Liver (tissue), 9 donors: ENCODE data around the gene APOL6. TPM values are rescaled to one million over a fixed set of nuclear protein-coding genes. Genes with fewer than 3 reads are reported as not detected.

Experiments
- DNase-seq: peaks from one replicate; pipeline ENCODE4 v3.0.0-alpha.2; 2017; ENCODE audit warnings: low spot score
- H3K27ac ChIP-seq, 2 donors: one replicate each; pipeline ENCODE4 v1.7.0; 2013; ENCODE audit warnings: inconsistent platforms in 2 of 2, low read length in 2 of 2, control low read depth in 1 of 2, low read depth in 1 of 2, mild to moderate bottlenecking in 1 of 2
- H3K27me3 ChIP-seq, 4 donors: one replicate each; pipeline versions ENCODE4 v1.6.1 to v1.7.0; 2013; ENCODE audit warnings: low read length in 3 of 4, inconsistent platforms in 1 of 4, mild to moderate bottlenecking in 1 of 4, moderate library complexity in 1 of 4; ENCODE audit not compliant: control insufficient read depth in 4 of 4, insufficient read depth in 4 of 4
- H3K36me3 ChIP-seq, 4 donors: one replicate each; pipeline versions ENCODE4 v1.6.1 to v1.7.0; 2013; ENCODE audit warnings: low read length in 3 of 4, mild to moderate bottlenecking in 3 of 4, low read depth in 1 of 4, moderate library complexity in 1 of 4; ENCODE audit not compliant: control insufficient read depth in 4 of 4, insufficient read depth in 3 of 4
- H3K4me1 ChIP-seq, 4 donors: one replicate each; pipeline versions ENCODE4 v1.6.1 to v1.7.0; 2013; ENCODE audit warnings: low read length in 3 of 4, mild to moderate bottlenecking in 3 of 4, moderate library complexity in 1 of 4; ENCODE audit not compliant: control insufficient read depth in 4 of 4, insufficient read depth in 4 of 4
- H3K4me3 ChIP-seq, 3 donors: one replicate each; pipeline versions ENCODE4 v1.6.1 to v1.7.0; 2013; ENCODE audit warnings: low read length in 3 of 3, control low read depth in 1 of 3, low read depth in 1 of 3, mild to moderate bottlenecking in 1 of 3
- H3K9ac ChIP-seq, 2 donors: one replicate each; pipeline ENCODE4 v1.7.0; 2013; ENCODE audit warnings: low read length in 2 of 2, mild to moderate bottlenecking in 2 of 2, moderate library complexity in 2 of 2, control low read depth in 1 of 2, low read depth in 1 of 2
- H3K9me3 ChIP-seq, 4 donors: one replicate each; pipeline versions ENCODE4 v1.6.1 to v1.7.0; 2013; ENCODE audit warnings: low read length in 3 of 4; ENCODE audit not compliant: control insufficient read depth in 4 of 4
- ATF3 ChIP-seq: IDR thresholded peaks from 2 replicates; pipeline ENCODE4 v1.6.1; 2016; ENCODE audit warnings: antibody characterized with exemption
- CTCF ChIP-seq: fragments of 150-350 bp; IDR thresholded peaks from 2 replicates; pipeline ENCODE4 v1.5.1; 2017; ENCODE audit warnings: improper control_type of control experiment, low read depth, low read length; ENCODE audit not compliant: missing input control
- EGR1 ChIP-seq, 2 donors: IDR thresholded peaks; 2 replicates each; pipeline ENCODE4 v1.6.1; 2016 to 2018; ENCODE audit warnings: antibody characterized with exemption in 2 of 2, low read depth in 2 of 2
- FOXA1 ChIP-seq: IDR thresholded peaks from 2 replicates; pipeline ENCODE4 v1.6.1; 2016; ENCODE audit warnings: antibody characterized with exemption
- GABPA ChIP-seq, 2 donors: IDR thresholded peaks in 1 of 2; conservative IDR thresholded peaks in 1 of 2; 2 replicates each; pipeline ENCODE4 v1.6.1; 2016; ENCODE audit warnings: antibody characterized with exemption in 2 of 2, mild to moderate bottlenecking in 1 of 2, moderate library complexity in 1 of 2
- HNF4A ChIP-seq, 2 donors: conservative IDR thresholded peaks; 2 replicates each; pipeline ENCODE4 v1.6.1; 2016; ENCODE audit warnings: antibody characterized with exemption in 2 of 2, mild to moderate bottlenecking in 2 of 2
- HNF4G ChIP-seq: IDR thresholded peaks from 2 replicates; pipeline ENCODE4 v1.6.1; 2016; ENCODE audit warnings: antibody characterized with exemption
- JUND ChIP-seq, 2 donors: IDR thresholded peaks; 2 replicates each; pipeline ENCODE4 v1.6.1; 2016; ENCODE audit warnings: antibody characterized with exemption in 2 of 2
- NR2F2 ChIP-seq: IDR thresholded peaks from 2 replicates; pipeline ENCODE4 v1.6.1; 2016; ENCODE audit warnings: antibody characterized with exemption
- RAD21 ChIP-seq, 2 donors: IDR thresholded peaks; 2 replicates each; pipeline ENCODE4 v1.6.1; 2016; ENCODE audit warnings: antibody characterized with exemption in 2 of 2, mild to moderate bottlenecking in 2 of 2
- REST ChIP-seq: IDR thresholded peaks from 2 replicates; pipeline ENCODE4 v1.6.1; 2016; ENCODE audit warnings: antibody characterized with exemption, mild to moderate bottlenecking
- RXRA ChIP-seq, 2 donors: IDR thresholded peaks; 2 replicates each; pipeline ENCODE4 v1.6.1; 2017 to 2018; ENCODE audit warnings: antibody characterized with exemption in 2 of 2, mild to moderate bottlenecking in 1 of 2
- SP1 ChIP-seq: IDR thresholded peaks from 2 replicates; pipeline ENCODE4 v1.6.1; 2018; ENCODE audit warnings: antibody characterized with exemption, mild to moderate bottlenecking
- TAF1 ChIP-seq: conservative IDR thresholded peaks from 2 replicates; pipeline ENCODE4 v1.6.1; 2016; ENCODE audit warnings: antibody characterized with exemption, mild to moderate bottlenecking
- YY1 ChIP-seq: IDR thresholded peaks from 2 replicates; pipeline ENCODE4 v1.6.1; 2016; ENCODE audit warnings: antibody characterized with exemption, mild to moderate bottlenecking
- ZBTB33 ChIP-seq: IDR thresholded peaks from 2 replicates; pipeline ENCODE4 v1.6.1; 2016; ENCODE audit warnings: antibody characterized with exemption
- WGBS: extraction: QIAGEN DNeasy Blood & Tissue Kit; methylation state at CpG from one replicate; pipeline ENCODE4 v1.1.7; 2013; 5-methylcytosine and 5-hydroxymethylcytosine counted together
- polyA plus RNA-seq, 2 donors: library from polyadenylated mRNA; stranded (reverse) in 1 of 2; unstranded in 1 of 2; fragments of 200-250 nt in 1 of 2; fragments of >200 nt in 1 of 2; fragmentation: Nextera tagmentation in 1 of 2; extraction: Ambion mirVana in 1 of 2; gene quantifications; one replicate each; pipeline versions ENCODE4 v1.2.1 to v1.2.3, GENCODE V29; 2013 to 2015
- total RNA-seq, 2 donors: library from RNA; depleted of rRNA; stranded (reverse); fragments of >200 nt; gene quantifications; one replicate each; pipeline ENCODE4 v1.2.3, GENCODE V29; 2014
- donor health status: healthy.
- donor health status: healthy.
- donor health status: healthy.
- donor health status: healthy.
- donor health status: healthy.

The APOL6 gene
- total and polyA plus RNA-seq, 4 donors = 10.3 to 80.1 (median 17.3) TPM

GRCh38 chr22:35633520-35633919, 14.7 kb upstream of the APOL6 start:
- WGBS = 86% methylated on average over 18 of the region's 18 CpGs
- Histone ChIP-seq H3K27me3 (no peaks in the 10 kb centered on the region), H3K9me3 (no peaks in the 10 kb centered on the region), H3K36me3 (no peaks in the 10 kb centered on the region), H3K4me1 (peaks cover 0 to under 1% (median 0%) of the 10 kb centered on the region in 4 donors), H3K4me3 (no peak overlapping the region), H3K27ac (no peak overlapping the region), H3K9ac (no peak overlapping the region)
- DNase-seq = no peak
- TF ChIP-seq JUND (IDR thresholded peaks at IDR 0.05) = no peak
- no peak for TF ChIP-seq HNF4G
- TF ChIP-seq NR2F2 = no peak
- no peak for TF ChIP-seq SP1
- no peak for TF ChIP-seq ZBTB33
- TF ChIP-seq CTCF = no peak
- no peak for TF ChIP-seq GABPA (IDR thresholded peaks at IDR 0.05 in 1 of 2, conservative IDR thresholded peaks at IDR 0.05 in 1 of 2)
- no peak for TF ChIP-seq ATF3
- no peak for TF ChIP-seq REST
- no peak for TF ChIP-seq RAD21 (IDR thresholded peaks at IDR 0.05)
- no peak for TF ChIP-seq FOXA1
- no peak for TF ChIP-seq EGR1 (IDR thresholded peaks at IDR 0.05; ENCODE audit: low read depth in 2 of 2)
- TF ChIP-seq YY1 = no peak
- TF ChIP-seq TAF1 = no peak
- no peak for TF ChIP-seq RXRA (IDR thresholded peaks at IDR 0.05)

GRCh38 chr22:35634015-35634414, 14.2 kb upstream of the APOL6 start:
- no peaks in the 10 kb centered on the region for H3K27me3 ChIP-seq
- TF ChIP-seq HNF4A (conservative IDR thresholded peaks at IDR 0.05) (no peak), YY1 (no peak), REST (no peak)
- no peak overlapping the region for H3K27ac ChIP-seq
- WGBS = 84% methylated on average over 5 of the region's 5 CpGs
- no peaks in the 10 kb centered on the region for H3K9me3 ChIP-seq
- no peak for DNase-seq
- H3K9ac ChIP-seq = no peak overlapping the region
- no peak overlapping the region for H3K4me3 ChIP-seq
- H3K4me1 ChIP-seq = peaks cover 0 to 3% (median 0%) of the 10 kb centered on the region in 4 donors
- H3K36me3 ChIP-seq = no peaks in the 10 kb centered on the region
